Stimulated activated CD4-positive, alpha-beta T cell treated with anti-CD3 and anti-CD28 coated beads, Interleukin-12 subunit alpha, Interleukin-12 subunit beta, amount 100 ng/mL, for 48 hours (primary cell): Measurements from ENCODE around the gene ZNF845.
"Not testable (repeated sequence)": the region's sequence is repeated elsewhere in the genome, so short reads cannot be mapped to it uniquely, and the experiment has no call there.

Source experiments
- DNase-seq, 3 donors: peaks; one replicate each; pipeline ENCODE4 v3.0.0-alpha.2; 2020; ENCODE audit warnings: low read depth in 2 of 3, low spot score in 1 of 3

Gene ZNF845

GRCh38 chr19:53333463-53334449 lies at the start of gene ZNF845:
ZNF845 (plus strand) TSS chr19:53333749; CDS start chr19:53341308, 7,559 bp downstream.
- DNase-seq, result peak; percentile 91 to 93 (median 91)

- no peak for DNase-seq
Measured at GRCh38 chr19:53285087-53285486, 48.5 kb upstream of the ZNF845 start.

GRCh38 chr19:53290758-53291549 lies 42.6 kb upstream of the ZNF845 start:
- no peak for DNase-seq

GRCh38 chr19:53294786-53295441 lies 38.6 kb upstream of the ZNF845 start:
- DNase-seq, result no peak

GRCh38 chr19:53301341-53301740 lies 32.2 kb upstream of the ZNF845 start:
- DNase-seq, result not testable (repeated sequence)

GRCh38 chr19:53308339-53308811 lies 25.2 kb upstream of the ZNF845 start:
- no peak for DNase-seq

GRCh38 chr19:53311044-53311443 lies 22.5 kb upstream of the ZNF845 start:
- DNase-seq, result no peak

- no peak for DNase-seq
Measured at GRCh38 chr19:53311897-53312296, 21.7 kb upstream of the ZNF845 start.

- no peak for DNase-seq
Measured at GRCh38 chr19:53328967-53329366, 4.6 kb upstream of the ZNF845 start.

- DNase-seq, result no peak
Measured at GRCh38 chr19:53332484-53332883, 1.1 kb upstream of the ZNF845 start.

GRCh38 chr19:53333066-53333462 lies 485 bp upstream of the ZNF845 start:
- no peak for DNase-seq

- DNase-seq, result not testable (repeated sequence)
Measured at GRCh38 chr19:53344403-53344802, 10.9 kb downstream of the ZNF845 start.

GRCh38 chr19:53355739-53356138 lies 22.2 kb downstream of the ZNF845 start:
- no peak for DNase-seq

- DNase-seq, result no peak
Measured at GRCh38 chr19:53357821-53358581, 24.5 kb downstream of the ZNF845 start.

- not testable (repeated sequence) for DNase-seq
Measured at GRCh38 chr19:53360056-53360455, 26.5 kb downstream of the ZNF845 start.

GRCh38 chr19:53365134-53365898 lies 31.8 kb downstream of the ZNF845 start, which contains the start of gene ZNF525:
ZNF525 (plus strand) TSS chr19:53365705; CDS start chr19:53372282, 6,577 bp downstream.
- peak; percentile 89 to 94 (median 94) for DNase-seq

GRCh38 chr19:53365899-53366493 lies 32.4 kb downstream of the ZNF845 start:
- DNase-seq, result peak; percentile 7 to 28 (median 27)

GRCh38 chr19:53372196-53372595 lies 38.6 kb downstream of the ZNF845 start:
- no peak for DNase-seq

GRCh38 chr19:53374288-53374687 lies 40.7 kb downstream of the ZNF845 start:
- no peak for DNase-seq
